CD4-positive, alpha-beta T cell treated with Interferon gamma for 1 hour (primary cell): Measurements from ENCODE around the gene C11orf52.
"Not testable (repeated sequence)": the region's sequence is repeated elsewhere in the genome, so short reads cannot be mapped to it uniquely, and the experiment has no call there.

ENCODE experiments used
- DNase-seq: peaks from one replicate; pipeline ENCODE4 v3.0.0-alpha.2; 2020

Gene C11orf52

GRCh38 chr11:111913031-111913861 is 5.5 kb upstream of the C11orf52 start:
- no peak for DNase-seq

GRCh38 chr11:111913997-111914396 is 4.7 kb upstream of the C11orf52 start:
- DNase-seq: no peak

- no peak for DNase-seq
Observed at GRCh38 chr11:111916768-111917167, 1.9 kb upstream of the C11orf52 start.

GRCh38 chr11:111917312-111917711 is 1.4 kb upstream of the C11orf52 start:
- DNase-seq: no peak

- no peak for DNase-seq
Observed at GRCh38 chr11:111917788-111918187, 925 bp upstream of the C11orf52 start.

- no peak for DNase-seq
Observed at GRCh38 chr11:111920908-111921307, 2.2 kb downstream of the C11orf52 start.

GRCh38 chr11:111921541-111922230 is 3.0 kb downstream of the C11orf52 start:
- no peak for DNase-seq

- no peak for DNase-seq
Observed at GRCh38 chr11:111922803-111923202, 4.1 kb downstream of the C11orf52 start.

- no peak for DNase-seq
Observed at GRCh38 chr11:111923351-111923788, 4.7 kb downstream of the C11orf52 start.

- no peak for DNase-seq
Observed at GRCh38 chr11:111923951-111924350, 5.2 kb downstream of the C11orf52 start.

- DNase-seq: no peak
Observed at GRCh38 chr11:111925953-111926352, 7.2 kb downstream of the C11orf52 start.

- DNase-seq: peak; percentile 97
Observed at GRCh38 chr11:111926505-111927391, 8.0 kb downstream of the C11orf52 start.

GRCh38 chr11:111930472-111930871 is 11.8 kb downstream of the C11orf52 start:
- no peak for DNase-seq

- no peak for DNase-seq
Observed at GRCh38 chr11:111932611-111932950, 13.9 kb downstream of the C11orf52 start.

GRCh38 chr11:111933176-111933575 is 14.5 kb downstream of the C11orf52 start:
- DNase-seq: not testable (repeated sequence)

GRCh38 chr11:111933872-111934271 is 15.2 kb downstream of the C11orf52 start:
- DNase-seq: no peak

- DNase-seq: no peak
Observed at GRCh38 chr11:111934306-111934705, 15.6 kb downstream of the C11orf52 start.

- no peak for DNase-seq
Observed at GRCh38 chr11:111935317-111936039, 16.8 kb downstream of the C11orf52 start.

GRCh38 chr11:111936040-111936540 is 17.4 kb downstream of the C11orf52 start:
- no peak for DNase-seq

GRCh38 chr11:111937461-111937769 is 18.7 kb downstream of the C11orf52 start:
- DNase-seq: no peak

- no peak for DNase-seq
Observed at GRCh38 chr11:111937844-111938243, 19.1 kb downstream of the C11orf52 start.

- peak; percentile 26 for DNase-seq
Observed at GRCh38 chr11:111938687-111939160, 20.0 kb downstream of the C11orf52 start.
